Osteoblast (primary cell): ENCODE results near the gene MTCL1. TPM values are rescaled to one million over a fixed set of nuclear protein-coding genes. Genes with fewer than 3 reads are reported as not detected.

ENCODE experiments used
- DNase-seq: peaks from one replicate; pipeline ENCODE4 v3.0.0; 2011; ENCODE audit warnings: low spot score, mixed read lengths; ENCODE audit not compliant: insufficient read length; ENCODE audit errors: missing footprints
- H2AFZ ChIP-seq: 2 replicates; pipeline ENCODE4 v1.6.0; 2011; ENCODE audit warnings: mild to moderate bottlenecking, low read length
- H3K27ac ChIP-seq: 2 replicates; pipeline ENCODE4 v1.5.1; 2011; ENCODE audit warnings: mild to moderate bottlenecking, low read depth, low read length, moderate library complexity
- H3K27me3 ChIP-seq: 2 replicates; pipeline ENCODE4 v1.6.0; 2012; ENCODE audit warnings: mild to moderate bottlenecking, control low read depth, inconsistent platforms, low read length, moderate library complexity; ENCODE audit not compliant: insufficient read depth
- H3K36me3 ChIP-seq: 2 replicates; pipeline ENCODE4 v1.5.1; 2011; ENCODE audit warnings: mild to moderate bottlenecking, low read length, control low read depth, moderate library complexity; ENCODE audit not compliant: insufficient read depth
- H3K4me1 ChIP-seq: 2 replicates; pipeline ENCODE4 v1.5.1; 2011; ENCODE audit warnings: mild to moderate bottlenecking, low read length, control low read depth, moderate library complexity; ENCODE audit not compliant: insufficient read depth
- H3K4me2 ChIP-seq: 2 replicates; pipeline ENCODE4 v1.6.0; 2011; ENCODE audit warnings: mild to moderate bottlenecking, low read length; ENCODE audit not compliant: insufficient read depth
- H3K4me3 ChIP-seq: fragments of 200-600 bp; sonication (generic); 3 replicates; pipeline ENCODE4 v1.5.1; 2012; ENCODE audit warnings: mild to moderate bottlenecking, low read length, inconsistent platforms; ENCODE audit not compliant: insufficient read depth
- H3K79me2 ChIP-seq: 2 replicates; pipeline ENCODE4 v1.6.0; 2012; ENCODE audit warnings: mild to moderate bottlenecking, low read length, control low read depth, inconsistent platforms; ENCODE audit not compliant: insufficient read depth
- H3K9me3 ChIP-seq: 2 replicates; pipeline ENCODE4 v1.5.1; 2011; ENCODE audit warnings: low read depth, low read length, control low read depth
- H4K20me1 ChIP-seq: 2 replicates; pipeline ENCODE4 v1.6.0; 2012; ENCODE audit warnings: mild to moderate bottlenecking, low read length, control low read depth; ENCODE audit not compliant: insufficient read depth
- total RNA-seq: library from RNA; depleted of rRNA; stranded (reverse); fragments of >200 nt; gene quantifications from 2 replicates; pipeline ENCODE4 v1.2.3, GENCODE V29; 2012
- TF ChIP-seq, protein P1 (sequence below): IDR thresholded peaks from 2 replicates; pipeline ENCODE4 v1.5.1; 2011; ENCODE audit warnings: mild to moderate bottlenecking, low read depth, low read length, moderate library complexity; ENCODE audit errors: extremely low read depth

Gene MTCL1
- total RNA-seq, 1 donor, result 38.0 TPM

DNA sequence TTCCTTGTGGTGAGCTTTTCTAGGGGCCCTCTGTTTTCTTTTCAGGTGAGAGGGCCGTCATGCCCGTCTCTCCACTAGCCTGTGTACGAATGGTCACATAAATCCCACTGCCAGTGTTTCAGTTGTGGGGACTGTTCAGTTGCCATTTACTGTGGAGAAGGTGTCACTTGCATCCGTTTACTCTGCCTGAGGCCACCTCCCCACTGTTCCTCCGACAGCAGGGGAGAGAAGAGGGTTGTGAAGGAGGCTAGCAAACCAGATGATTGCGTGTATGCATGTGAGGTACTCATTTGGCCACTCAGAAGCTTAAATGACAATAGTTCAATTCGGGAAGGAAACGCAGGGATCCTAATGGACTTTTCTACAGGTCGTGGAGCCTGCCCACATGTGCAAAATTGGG lies 3.3 kb downstream of the MTCL1 start:
- H3K9me3 ChIP-seq, result no peaks in the 10 kb centered on the region
- TF ChIP-seq, protein P1, sequence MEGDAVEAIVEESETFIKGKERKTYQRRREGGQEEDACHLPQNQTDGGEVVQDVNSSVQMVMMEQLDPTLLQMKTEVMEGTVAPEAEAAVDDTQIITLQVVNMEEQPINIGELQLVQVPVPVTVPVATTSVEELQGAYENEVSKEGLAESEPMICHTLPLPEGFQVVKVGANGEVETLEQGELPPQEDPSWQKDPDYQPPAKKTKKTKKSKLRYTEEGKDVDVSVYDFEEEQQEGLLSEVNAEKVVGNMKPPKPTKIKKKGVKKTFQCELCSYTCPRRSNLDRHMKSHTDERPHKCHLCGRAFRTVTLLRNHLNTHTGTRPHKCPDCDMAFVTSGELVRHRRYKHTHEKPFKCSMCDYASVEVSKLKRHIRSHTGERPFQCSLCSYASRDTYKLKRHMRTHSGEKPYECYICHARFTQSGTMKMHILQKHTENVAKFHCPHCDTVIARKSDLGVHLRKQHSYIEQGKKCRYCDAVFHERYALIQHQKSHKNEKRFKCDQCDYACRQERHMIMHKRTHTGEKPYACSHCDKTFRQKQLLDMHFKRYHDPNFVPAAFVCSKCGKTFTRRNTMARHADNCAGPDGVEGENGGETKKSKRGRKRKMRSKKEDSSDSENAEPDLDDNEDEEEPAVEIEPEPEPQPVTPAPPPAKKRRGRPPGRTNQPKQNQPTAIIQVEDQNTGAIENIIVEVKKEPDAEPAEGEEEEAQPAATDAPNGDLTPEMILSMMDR, result no peak
- no peak overlapping the region for H3K27ac ChIP-seq
- no peak overlapping the region for H2AFZ ChIP-seq
- peaks cover 10% of the 10 kb centered on the region for H3K4me1 ChIP-seq
- DNase-seq, result no peak
- H3K27me3 ChIP-seq, result no peaks in the 10 kb centered on the region
- peak overlapping the region; percentile 95 for H3K4me2 ChIP-seq
- H3K36me3 ChIP-seq, result peaks cover 5% of the 10 kb centered on the region
- H4K20me1 ChIP-seq, result peaks cover 35% of the 10 kb centered on the region
- peak overlapping the region; percentile 85 for H3K4me3 ChIP-seq
- peaks cover 64% of the 10 kb centered on the region for H3K79me2 ChIP-seq

DNA sequence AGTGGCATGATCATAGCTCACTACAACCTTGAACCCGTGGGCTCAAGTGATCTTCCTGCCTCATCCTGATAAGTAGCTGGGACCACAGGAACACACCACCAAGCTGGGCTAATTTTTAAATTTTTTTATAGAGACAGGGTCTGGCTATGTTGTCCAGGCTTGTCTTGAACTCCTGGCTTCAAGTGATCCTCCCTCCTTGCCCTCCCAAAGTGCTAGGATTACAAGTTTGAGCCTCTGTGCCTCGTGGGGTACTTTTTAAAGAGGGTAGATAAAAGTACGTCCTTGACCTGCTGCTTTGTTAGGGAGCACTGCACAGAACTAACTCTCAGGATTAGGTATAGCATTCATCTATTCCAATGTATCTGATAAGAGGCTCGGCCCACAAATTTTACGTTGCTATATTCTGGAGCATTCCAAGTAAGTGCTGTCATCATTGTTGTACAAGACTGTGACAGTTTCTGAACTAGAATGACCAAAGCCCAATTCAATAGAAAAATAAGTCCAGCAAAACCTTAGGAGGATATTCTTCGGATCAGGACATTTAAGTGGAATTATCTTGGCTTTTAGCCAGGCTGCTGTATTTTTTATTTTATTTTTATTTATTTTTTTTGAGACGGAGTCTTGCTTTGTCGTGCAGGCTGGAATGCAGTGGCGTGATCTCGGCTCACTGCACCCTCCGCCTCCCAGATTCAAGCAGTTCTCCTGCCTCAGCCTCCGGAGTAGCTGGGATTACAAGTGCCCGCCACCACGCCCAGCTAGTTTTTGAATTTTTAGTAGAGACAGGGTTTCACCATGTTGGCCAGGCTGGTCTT lies 4.1 kb downstream of the MTCL1 start:
- Histone ChIP-seq H3K4me3 (no peak overlapping the region), H3K4me2 (no peak overlapping the region)

DNA sequence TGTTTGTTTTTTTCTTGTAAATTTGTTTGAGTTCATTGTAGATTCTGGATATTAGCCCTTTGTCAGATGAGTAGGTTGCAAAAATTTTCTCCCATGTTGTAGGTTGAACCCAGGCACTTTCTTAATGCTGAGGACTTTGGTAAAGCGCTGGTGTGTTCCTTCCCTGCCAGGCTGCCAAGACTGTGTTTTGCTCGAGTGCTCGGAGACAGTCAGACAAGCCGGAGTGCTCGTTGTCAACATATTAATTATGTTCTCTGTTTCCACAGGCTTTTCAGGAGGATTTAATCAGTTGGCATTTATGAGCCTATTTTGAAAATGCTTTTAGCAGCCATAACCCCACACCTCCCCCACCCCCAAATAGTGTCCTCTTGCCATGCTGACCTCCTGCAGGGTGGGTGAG lies 6.4 kb downstream of the MTCL1 start:
- peaks cover 86% of the 10 kb centered on the region for H3K79me2 ChIP-seq
- peaks cover 3% of the 10 kb centered on the region for H3K4me1 ChIP-seq
- H4K20me1 ChIP-seq, result peaks cover 35% of the 10 kb centered on the region
- H3K4me2 ChIP-seq, result no peak overlapping the region
- H3K27ac ChIP-seq, result no peak overlapping the region
- H3K4me3 ChIP-seq, result no peak overlapping the region
- no peaks in the 10 kb centered on the region for H3K27me3 ChIP-seq
- H3K9me3 ChIP-seq, result no peaks in the 10 kb centered on the region
- no peak overlapping the region for H2AFZ ChIP-seq
- peaks cover 17% of the 10 kb centered on the region for H3K36me3 ChIP-seq
- TF ChIP-seq, protein P1, result no peak
- DNase-seq, result no peak

More for the DNA sequence above, 4.1 kb downstream of the MTCL1 start:
- Histone ChIP-seq H3K27me3 (no peaks in the 10 kb centered on the region), H4K20me1 (peaks cover 35% of the 10 kb centered on the region), H3K79me2 (peaks cover 72% of the 10 kb centered on the region), H3K27ac (no peak overlapping the region), H2AFZ (no peak overlapping the region), H3K36me3 (peaks cover 7% of the 10 kb centered on the region), H3K4me1 (peaks cover 3% of the 10 kb centered on the region), H3K9me3 (no peaks in the 10 kb centered on the region)
- TF ChIP-seq, protein P1, result no peak
- DNase-seq, result no peak

DNA sequence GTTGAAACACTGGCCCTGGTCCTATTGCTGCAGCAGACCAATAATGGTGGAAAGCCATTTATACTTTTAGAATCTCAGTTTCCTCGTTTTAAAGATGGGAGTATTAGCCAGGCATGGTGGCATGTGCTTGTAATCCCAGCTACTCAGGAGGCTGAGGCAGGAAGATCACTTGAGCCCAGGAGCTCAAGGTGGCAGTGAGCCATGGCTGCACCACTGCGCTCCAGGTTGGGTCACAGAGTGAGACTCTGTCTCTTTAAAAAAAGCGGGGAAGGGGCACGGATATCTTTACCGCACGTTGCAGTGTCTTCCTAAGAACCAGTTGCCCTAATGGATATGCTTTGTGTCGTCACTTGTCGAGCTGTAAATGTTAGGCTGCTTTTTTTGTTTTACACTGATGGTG lies 8.3 kb downstream of the MTCL1 start:
- Histone ChIP-seq H3K79me2 (peaks cover 85% of the 10 kb centered on the region), H3K36me3 (peaks cover 19% of the 10 kb centered on the region), H3K4me3 (no peak overlapping the region), H3K4me2 (no peak overlapping the region), H3K9me3 (no peaks in the 10 kb centered on the region), H2AFZ (no peak overlapping the region), H3K27me3 (no peaks in the 10 kb centered on the region), H3K27ac (no peak overlapping the region), H3K4me1 (no peaks in the 10 kb centered on the region), H4K20me1 (peaks cover 25% of the 10 kb centered on the region)
- DNase-seq, result no peak
- TF ChIP-seq, protein P1, result no peak
